HEK293T (cell line): ENCODE measurements around the gene SSBP2.
A peak's percentile ranks its signal among the peaks of the same experiment; 100 is the strongest.

Source experiments
- CTCF ChIA-PET: fragments of 350-600 bp; formaldehyde crosslinking; extraction: SDS; loops from one replicate; lab custom pipeline; 2021; ENCODE audit warnings: antibody characterized with exemption, inconsistent platforms; lab: Yijun Ruan, JAX
- POLR2A ChIA-PET: fragments of 350-600 bp; formaldehyde crosslinking; extraction: SDS; loops from one replicate; lab custom pipeline; 2020; ENCODE audit warnings: antibody characterized with exemption, inconsistent platforms; lab: Yijun Ruan, JAX
- DNase-seq: peaks from one replicate; pipeline ENCODE4 v3.0.0; 2012; ENCODE audit warnings: mixed read lengths; ENCODE audit errors: extremely low spot score
- ARNT ChIP-seq: fragments of 450-650 bp; IDR thresholded peaks from 2 replicates; pipeline ENCODE4 v1.6.1; 2017; ENCODE audit warnings: mild to moderate bottlenecking
- BHLHE40 ChIP-seq: fragments of 450-650 bp; IDR thresholded peaks from 2 replicates; pipeline ENCODE4 v1.6.1; 2016; ENCODE audit warnings: mild to moderate bottlenecking, moderate library complexity, borderline replicate concordance
- CTBP1 ChIP-seq: fragments of 450-650 bp; IDR thresholded peaks from 2 replicates; pipeline ENCODE4 v1.6.1; 2016; ENCODE audit warnings: borderline replicate concordance
- ELF4 ChIP-seq: fragments of 450-650 bp; IDR thresholded peaks from 2 replicates; pipeline ENCODE4 v1.6.1; 2017; ENCODE audit warnings: antibody characterized with exemption
- FOXA1 ChIP-seq: fragments of 450-650 bp; IDR thresholded peaks from 2 replicates; pipeline ENCODE4 v1.6.1; 2016; ENCODE audit warnings: mild to moderate bottlenecking
- FOXK2 ChIP-seq: fragments of 450-650 bp; IDR thresholded peaks from 2 replicates; pipeline ENCODE4 v1.6.1; 2016; ENCODE audit warnings: mild to moderate bottlenecking
- FOXM1 ChIP-seq: fragments of 450-650 bp; IDR thresholded peaks from 2 replicates; pipeline ENCODE4 v1.6.1; 2017; ENCODE audit warnings: mild to moderate bottlenecking, borderline replicate concordance
- HDGF ChIP-seq: fragments of 450-650 bp; IDR thresholded peaks from 2 replicates; pipeline ENCODE4 v1.6.1; 2017; ENCODE audit warnings: antibody characterized with exemption, borderline replicate concordance
- L3MBTL2 ChIP-seq: fragments of 450-650 bp; conservative IDR thresholded peaks from 2 replicates; pipeline ENCODE4 v1.6.1; 2016; ENCODE audit warnings: mild to moderate bottlenecking
- LEF1 ChIP-seq: fragments of 450-650 bp; IDR thresholded peaks from 2 replicates; pipeline ENCODE4 v1.6.1; 2017; ENCODE audit warnings: mild to moderate bottlenecking, borderline replicate concordance
- NFRKB ChIP-seq: fragments of 450-650 bp; IDR thresholded peaks from 2 replicates; pipeline ENCODE4 v1.6.1; 2016; ENCODE audit warnings: mild to moderate bottlenecking, moderate library complexity
- PKNOX1 ChIP-seq: fragments of 450-650 bp; IDR thresholded peaks from 2 replicates; pipeline ENCODE4 v1.6.1; 2016
- SP1 ChIP-seq: fragments of 450-650 bp; IDR thresholded peaks from 2 replicates; pipeline ENCODE4 v1.6.1; 2017
- SUZ12 ChIP-seq: fragments of 450-650 bp; IDR thresholded peaks from 2 replicates; pipeline ENCODE4 v1.6.1; 2016; ENCODE audit warnings: mild to moderate bottlenecking
- TARDBP ChIP-seq: fragments of 450-650 bp; IDR thresholded peaks from 2 replicates; pipeline ENCODE4 v1.6.1; 2016
- ZNF384 ChIP-seq: fragments of 450-650 bp; IDR thresholded peaks from 2 replicates; pipeline ENCODE4 v1.6.1; 2016

SSBP2 gene

GRCh38 chr5:81749561-81750307 is 1.2 kb downstream of the SSBP2 start:
- TF ChIP-seq NFRKB (no peak), BHLHE40 (no peak), ELF4 (no peak), PKNOX1 (no peak), SP1 (no peak)
- POLR2A ChIA-PET, result interaction anchor here (1.4 to 3.4 kb wide), 4 partner anchors 9 to 239 kb away, joined by 3 to 123 read pairs (median 5); no protein-coding TSS in a partner anchor
- CTCF ChIA-PET, result interaction anchor here (0.8 to 2.6 kb wide), 4 partner anchors 102 to 416 kb away, joined by 3 to 21 read pairs (median 6); no protein-coding TSS in a partner anchor
- DNase-seq, result peak; percentile 23

- no peak for DNase-seq
- TF ChIP-seq FOXK2 (no peak), PKNOX1 (no peak), TARDBP (no peak), NFRKB (no peak), SUZ12 (no peak), BHLHE40 (no peak), LEF1 (no peak), ZNF384 (no peak), FOXA1 (no peak), FOXM1 (no peak), ARNT (no peak), SP1 (no peak), ELF4 (no peak), CTBP1 (no peak), L3MBTL2 (no peak), HDGF (no peak)
- POLR2A ChIA-PET, result no interaction called here
- CTCF ChIA-PET, result interaction anchor here (0.6 to 1.2 kb wide), 2 partner anchors 9 to 108 kb away, joined by 3 read pairs; no protein-coding TSS in a partner anchor
Measured at GRCh38 chr5:81749192-81749560, 1.7 kb downstream of the SSBP2 start.

GRCh38 chr5:81748556-81748955 is 2.3 kb downstream of the SSBP2 start:
- TF ChIP-seq FOXA1 (no peak), TARDBP (no peak), HDGF (no peak), FOXM1 (no peak), PKNOX1 (no peak), ARNT (no peak), CTBP1 (no peak)
- ChIA-PET POLR2A (no interaction called here), CTCF (interaction anchor here (0.6 kb wide), 1 partner anchor 9 kb away, joined by 3 read pairs; no protein-coding TSS in a partner anchor)
- no peak for DNase-seq

- POLR2A ChIA-PET, result no interaction called here
Measured at GRCh38 chr5:81747030-81747429, 3.9 kb downstream of the SSBP2 start.

GRCh38 chr5:81740758-81741157 is 10.1 kb downstream of the SSBP2 start:
- POLR2A ChIA-PET, result interaction anchor here (1.3 kb wide), 1 partner anchor 10 kb away, joined by 4 read pairs; the partner anchor contains the start of gene SSBP2
- CTCF ChIA-PET, result interaction anchor here (1.3 kb wide), 1 partner anchor 234 kb away, joined by 3 read pairs; no protein-coding TSS in a partner anchor
- no peak for DNase-seq
- TF ChIP-seq ARNT (no peak), L3MBTL2 (no peak), ELF4 (no peak), TARDBP (no peak), SP1 (no peak), NFRKB (no peak), ZNF384 (no peak), PKNOX1 (no peak)

More at GRCh38 chr5:81747030-81747429, 3.9 kb downstream of the SSBP2 start:
- DNase-seq, result no peak
- CTCF ChIA-PET, result interaction anchor here (0.7 kb wide), 1 partner anchor 445 kb away, joined by 5 read pairs; no protein-coding TSS in a partner anchor
- TF ChIP-seq FOXK2, result no peak
- no peak for TF ChIP-seq NFRKB

- ChIA-PET CTCF (no interaction called here), POLR2A (no interaction called here)
Measured at GRCh38 chr5:81739291-81739690, 11.6 kb downstream of the SSBP2 start.

More at GRCh38 chr5:81739291-81739690, 11.6 kb downstream of the SSBP2 start:
- TF ChIP-seq NFRKB (no peak), ELF4 (no peak), SUZ12 (no peak), ARNT (no peak), LEF1 (no peak), TARDBP (no peak), SP1 (no peak), BHLHE40 (no peak), FOXM1 (no peak), ZNF384 (no peak), PKNOX1 (no peak), FOXK2 (no peak), L3MBTL2 (no peak), HDGF (no peak), CTBP1 (no peak), FOXA1 (no peak)
- no peak for DNase-seq
